Upper lobe of left lung (tissue), 4 donors: ENCODE results near the gene HLA-DRB1.

ENCODE experiments used
- EP300 ChIP-seq, 4 donors: sonication (generic); formaldehyde crosslinking; IDR thresholded peaks; one replicate each; pipeline ENCODE4 v1.5.1; 2017; ENCODE audit warnings: antibody characterized with exemption in 4 of 4, control low read depth in 2 of 4
- POLR2A ChIP-seq, 4 donors: fragments of 450-650 bp; IDR thresholded peaks; one replicate each; pipeline ENCODE4 v1.5.1; 2016 to 2017; ENCODE audit warnings: antibody characterized with exemption in 4 of 4, mild to moderate bottlenecking in 2 of 4
- TF ChIP-seq, protein P1 (sequence below), 6 experiments: fragments of 450-650 bp in 4 of 6; fragments of 200-600 bp in 2 of 6; sonication (generic) in 2 of 6; IDR thresholded peaks; one replicate each; pipeline ENCODE4 v1.5.1; 2016 to 2019; ENCODE audit warnings: antibody characterized with exemption in 6 of 6

DNA sequence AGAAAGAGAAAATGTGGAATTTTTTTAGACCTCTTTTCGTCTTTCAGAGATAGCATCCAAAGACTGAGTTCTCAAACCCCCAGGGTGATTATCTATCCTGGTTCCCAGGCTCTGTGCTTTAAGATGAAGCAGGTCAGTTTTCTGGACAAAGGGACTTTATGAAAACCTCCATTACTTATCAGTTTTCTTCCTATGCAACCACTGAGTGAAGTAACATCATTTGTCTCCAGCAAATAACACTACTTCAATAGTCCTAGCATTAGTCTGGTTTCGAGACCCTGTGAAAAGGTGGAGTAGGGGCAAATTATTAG is 18.3 kb upstream of the HLA-DRB1 start:
- TF ChIP-seq, protein P1, sequence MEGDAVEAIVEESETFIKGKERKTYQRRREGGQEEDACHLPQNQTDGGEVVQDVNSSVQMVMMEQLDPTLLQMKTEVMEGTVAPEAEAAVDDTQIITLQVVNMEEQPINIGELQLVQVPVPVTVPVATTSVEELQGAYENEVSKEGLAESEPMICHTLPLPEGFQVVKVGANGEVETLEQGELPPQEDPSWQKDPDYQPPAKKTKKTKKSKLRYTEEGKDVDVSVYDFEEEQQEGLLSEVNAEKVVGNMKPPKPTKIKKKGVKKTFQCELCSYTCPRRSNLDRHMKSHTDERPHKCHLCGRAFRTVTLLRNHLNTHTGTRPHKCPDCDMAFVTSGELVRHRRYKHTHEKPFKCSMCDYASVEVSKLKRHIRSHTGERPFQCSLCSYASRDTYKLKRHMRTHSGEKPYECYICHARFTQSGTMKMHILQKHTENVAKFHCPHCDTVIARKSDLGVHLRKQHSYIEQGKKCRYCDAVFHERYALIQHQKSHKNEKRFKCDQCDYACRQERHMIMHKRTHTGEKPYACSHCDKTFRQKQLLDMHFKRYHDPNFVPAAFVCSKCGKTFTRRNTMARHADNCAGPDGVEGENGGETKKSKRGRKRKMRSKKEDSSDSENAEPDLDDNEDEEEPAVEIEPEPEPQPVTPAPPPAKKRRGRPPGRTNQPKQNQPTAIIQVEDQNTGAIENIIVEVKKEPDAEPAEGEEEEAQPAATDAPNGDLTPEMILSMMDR (IDR thresholded peaks at IDR 0.05) = no peak
- TF ChIP-seq EP300 (IDR thresholded peaks at IDR 0.05) (no peak), POLR2A (IDR thresholded peaks at IDR 0.05) (no peak)
